H1 (cell line): ENCODE data around the gene CYB5B. TPM values are rescaled to one million over a fixed set of nuclear protein-coding genes. Genes with fewer than 3 reads are reported as not detected.

Experiments used
- POLR2AphosphoS5 ChIP-seq: IDR thresholded peaks from 2 replicates; pipeline ENCODE4 v1.6.1; 2011; ENCODE audit warnings: low read depth, low read length
- RFX5 ChIP-seq: IDR thresholded peaks from 2 replicates; pipeline ENCODE4 v1.6.1; 2011; ENCODE audit warnings: low read depth, low read length, improper control_type of control experiment, borderline replicate concordance
- SIRT6 ChIP-seq: IDR thresholded peaks from one replicate; pipeline ENCODE4 v1.7.1; 2012; ENCODE audit warnings: low read length, inconsistent platforms
- polyA plus RNA-seq, 7 experiments: library from polyadenylated mRNA; depleted of rRNA in 3 of 7; stranded (reverse) in 5 of 7; unstranded in 2 of 7; fragments of >200 nt in 5 of 7; fragments of 200-250 nt in 2 of 7; gene quantifications; 1 replicate in 5 of 7; 2 replicates in 1 of 7; 4 replicates in 1 of 7; pipeline versions ENCODE4 v1.2.1 to v1.2.3, GENCODE V29; 2011 to 2013; ENCODE audit warnings: missing spikeins in 2 of 7, mixed read lengths in 2 of 7
- total RNA-seq: library from RNA; stranded (reverse); fragmentation: NEBNext Ultra II Directional; extraction: Animal tissue kit (Norgen Biotek cat#: 25700); gene quantifications from 2 replicates; pipeline ENCODE4 v1.2.1, GENCODE V29; 2021

Gene CYB5B
- total and polyA plus RNA-seq, 2 of the 8 experiments (the other 6 are each of a cell fraction or from before 2014, with no cell fraction given), result 108 to 127 TPM

- TF ChIP-seq SIRT6 (no peak), POLR2AphosphoS5 (no peak), RFX5 (no peak)
These were observed 24.2 kb downstream of the CYB5B start (continued) for GRCh38 chr16:69448470-69449193.
